GM20000 (cell line): ENCODE measurements around the gene BSN.
"Not testable (repeated sequence)": the region's sequence is repeated elsewhere in the genome, so short reads cannot be mapped to it uniquely, and the experiment has no call there.

Experiments used
- DNase-seq: peaks from one replicate; pipeline ENCODE4 v3.0.0; 2012; ENCODE audit warnings: low spot score
- TF ChIP-seq, protein P1 (sequence below): IDR thresholded peaks from 2 replicates; pipeline ENCODE4 v1.5.1; 2012; ENCODE audit warnings: mild to moderate bottlenecking, control low read depth; ENCODE audit errors: extremely low read depth, missing control alignments

BSN gene

DNA sequence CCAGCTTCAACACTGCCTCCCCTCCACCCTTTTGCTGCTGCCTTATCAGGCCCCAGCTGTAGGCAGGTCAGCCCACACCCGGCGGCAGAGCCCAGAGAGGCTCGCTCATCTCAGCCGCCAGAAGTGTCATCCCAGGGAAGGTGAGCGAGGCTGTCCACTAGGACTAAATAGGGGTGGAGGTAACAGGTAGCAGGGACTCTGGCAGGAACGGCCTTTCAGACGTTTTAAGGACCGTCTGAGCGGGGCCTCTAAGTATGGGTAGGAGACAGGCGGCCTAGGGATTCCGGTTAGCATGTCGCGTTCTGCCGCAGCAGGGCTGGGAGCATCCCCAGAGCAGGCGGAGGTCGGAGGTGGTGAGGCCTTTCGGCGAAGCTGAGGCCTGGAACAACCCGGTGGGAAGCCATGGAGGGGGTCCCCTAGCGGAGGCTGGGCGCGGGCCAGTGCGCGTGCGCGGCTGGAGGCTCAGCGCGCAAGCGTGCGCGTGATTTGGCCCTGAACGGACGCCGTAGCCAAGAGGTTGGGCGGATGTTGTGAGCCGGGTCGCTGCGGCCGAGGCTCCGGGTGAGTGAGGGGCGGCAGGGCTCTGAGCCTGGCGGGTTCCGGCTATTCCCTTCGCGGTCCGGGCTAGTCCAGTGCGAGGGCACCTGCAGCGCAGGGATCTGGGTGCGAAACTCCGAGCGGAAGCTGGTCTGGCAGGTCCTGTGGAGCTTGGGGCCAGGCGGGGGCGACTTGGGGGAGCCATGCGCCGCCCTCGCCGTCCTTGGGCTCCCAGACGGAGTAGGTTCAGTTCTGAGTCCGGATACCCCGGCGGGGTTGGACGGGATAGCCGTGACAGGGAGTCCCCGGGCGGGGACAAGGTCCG lies 135.0 kb downstream of the BSN start, which contains the start of the genes MST1 and RNF123:
MST1 (minus strand) TSS at position 429 of the 862 bp plus-strand sequence. CDS start 783 bp downstream, outside the sequence.
RNF123 (plus strand) TSS at position 512 of the 862 bp plus-strand sequence. CDS start 1,609 bp downstream, outside the sequence.
- TF ChIP-seq, protein P1, sequence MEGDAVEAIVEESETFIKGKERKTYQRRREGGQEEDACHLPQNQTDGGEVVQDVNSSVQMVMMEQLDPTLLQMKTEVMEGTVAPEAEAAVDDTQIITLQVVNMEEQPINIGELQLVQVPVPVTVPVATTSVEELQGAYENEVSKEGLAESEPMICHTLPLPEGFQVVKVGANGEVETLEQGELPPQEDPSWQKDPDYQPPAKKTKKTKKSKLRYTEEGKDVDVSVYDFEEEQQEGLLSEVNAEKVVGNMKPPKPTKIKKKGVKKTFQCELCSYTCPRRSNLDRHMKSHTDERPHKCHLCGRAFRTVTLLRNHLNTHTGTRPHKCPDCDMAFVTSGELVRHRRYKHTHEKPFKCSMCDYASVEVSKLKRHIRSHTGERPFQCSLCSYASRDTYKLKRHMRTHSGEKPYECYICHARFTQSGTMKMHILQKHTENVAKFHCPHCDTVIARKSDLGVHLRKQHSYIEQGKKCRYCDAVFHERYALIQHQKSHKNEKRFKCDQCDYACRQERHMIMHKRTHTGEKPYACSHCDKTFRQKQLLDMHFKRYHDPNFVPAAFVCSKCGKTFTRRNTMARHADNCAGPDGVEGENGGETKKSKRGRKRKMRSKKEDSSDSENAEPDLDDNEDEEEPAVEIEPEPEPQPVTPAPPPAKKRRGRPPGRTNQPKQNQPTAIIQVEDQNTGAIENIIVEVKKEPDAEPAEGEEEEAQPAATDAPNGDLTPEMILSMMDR: no peak
- peak; percentile 93 for DNase-seq

DNA sequence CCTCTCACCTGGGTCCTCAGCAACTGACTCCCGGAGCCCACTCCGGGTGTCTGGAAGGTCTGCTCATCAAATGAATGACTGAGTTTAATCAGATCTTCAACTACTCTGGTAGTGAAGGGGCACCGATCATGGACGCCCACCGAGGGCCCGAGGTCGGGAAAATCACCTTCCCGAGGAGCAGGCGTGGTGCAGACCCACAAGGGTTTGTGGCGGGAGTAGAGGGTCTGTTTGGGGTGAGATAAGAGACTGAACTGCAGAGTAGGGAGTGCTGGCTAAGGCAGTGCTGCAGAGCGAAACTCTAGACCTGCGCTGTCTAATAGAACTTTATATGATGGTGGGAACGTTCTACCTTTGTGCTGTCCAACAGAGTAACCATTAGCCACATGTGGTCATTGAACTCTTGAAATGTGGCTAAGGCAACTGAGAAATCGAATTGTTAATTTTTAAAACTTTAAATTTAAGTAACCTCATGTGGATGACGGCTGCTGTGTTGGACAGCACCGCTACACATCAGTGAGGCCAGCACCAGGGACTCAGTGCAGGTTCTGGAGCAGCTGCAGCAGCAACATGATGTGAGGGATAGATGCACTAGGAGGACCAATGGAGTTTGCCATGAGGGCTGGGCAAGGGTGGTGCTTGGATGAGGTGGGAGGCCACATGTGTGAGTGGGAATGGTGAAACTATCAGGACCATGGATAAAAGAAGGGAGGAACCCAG lies 135.8 kb downstream of the BSN start:
- not testable (repeated sequence) for DNase-seq

DNA sequence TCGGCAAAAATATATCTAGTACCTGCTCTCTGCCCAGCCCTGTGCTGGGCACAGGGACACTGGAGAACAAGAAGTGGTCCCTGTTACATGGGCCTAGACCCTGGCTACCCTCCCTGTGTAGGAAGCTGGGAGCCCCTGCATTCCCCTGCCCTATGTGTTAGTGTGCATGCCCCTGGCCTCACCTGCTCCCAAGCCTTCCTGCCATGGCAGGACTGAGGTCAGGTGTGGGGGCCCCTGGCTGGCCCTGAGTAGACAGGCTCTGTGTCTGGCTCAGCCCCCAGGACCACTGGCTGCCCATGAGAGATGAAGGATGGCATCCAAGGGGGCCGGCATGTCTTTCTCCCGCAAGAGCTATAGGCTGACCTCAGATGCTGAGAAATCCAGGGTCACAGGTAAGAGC lies 136.6 kb downstream of the BSN start:
- not testable (repeated sequence) for DNase-seq

DNA sequence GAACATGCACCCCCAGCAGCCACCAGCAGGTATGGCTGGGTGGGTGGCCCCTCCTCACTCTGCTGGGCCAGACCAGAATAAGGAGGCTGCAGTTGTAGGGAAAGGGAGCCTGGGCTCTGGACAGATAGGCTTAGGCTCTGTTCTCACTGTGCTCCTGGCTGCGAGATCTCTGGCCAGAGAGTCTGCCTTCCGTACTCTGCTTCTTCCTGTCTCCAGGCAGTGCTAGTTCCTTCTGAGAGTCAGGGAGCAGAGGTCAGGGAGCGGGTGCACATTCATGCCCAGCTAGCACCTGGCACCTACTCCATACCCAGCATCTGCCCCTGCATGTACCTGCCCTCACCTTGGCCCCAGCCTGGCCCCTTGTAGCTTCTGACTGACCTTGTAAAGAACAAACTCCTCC lies 137.2 kb downstream of the BSN start:
- not testable (repeated sequence) for DNase-seq

DNA sequence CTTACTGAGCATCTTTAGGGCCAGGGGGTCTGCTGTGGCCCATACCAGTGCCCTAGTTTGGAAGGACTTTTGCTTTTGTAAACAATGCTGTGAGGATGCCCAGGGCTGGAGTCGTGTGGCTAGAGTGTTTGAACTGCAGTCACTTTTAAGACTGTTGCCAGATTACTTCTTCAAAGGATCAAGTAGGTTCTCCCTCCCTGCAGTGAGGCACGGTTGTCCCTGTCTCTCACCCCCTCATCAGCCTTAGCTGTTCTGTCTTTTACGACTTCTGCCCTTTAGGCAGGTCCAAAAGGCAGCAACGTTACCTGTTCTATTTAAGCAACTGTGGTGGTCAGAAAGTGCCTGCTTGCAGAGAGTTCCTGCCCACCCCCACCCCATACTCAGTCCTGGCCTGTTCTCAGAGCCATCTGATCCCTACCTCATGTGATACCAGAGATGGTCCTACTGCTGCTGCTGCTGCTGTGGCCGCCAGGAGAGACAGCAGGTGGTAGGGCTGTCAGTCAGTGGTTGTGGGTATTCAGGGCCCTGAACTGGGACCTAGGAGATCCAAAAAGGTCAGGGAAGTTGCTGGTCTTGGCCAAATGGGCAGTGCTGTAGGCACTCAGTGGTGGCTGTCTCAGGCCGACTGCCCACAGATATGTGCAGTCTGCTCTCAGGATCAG lies 140.3 kb downstream of the BSN start:
- DNase-seq: not testable (repeated sequence)

DNA sequence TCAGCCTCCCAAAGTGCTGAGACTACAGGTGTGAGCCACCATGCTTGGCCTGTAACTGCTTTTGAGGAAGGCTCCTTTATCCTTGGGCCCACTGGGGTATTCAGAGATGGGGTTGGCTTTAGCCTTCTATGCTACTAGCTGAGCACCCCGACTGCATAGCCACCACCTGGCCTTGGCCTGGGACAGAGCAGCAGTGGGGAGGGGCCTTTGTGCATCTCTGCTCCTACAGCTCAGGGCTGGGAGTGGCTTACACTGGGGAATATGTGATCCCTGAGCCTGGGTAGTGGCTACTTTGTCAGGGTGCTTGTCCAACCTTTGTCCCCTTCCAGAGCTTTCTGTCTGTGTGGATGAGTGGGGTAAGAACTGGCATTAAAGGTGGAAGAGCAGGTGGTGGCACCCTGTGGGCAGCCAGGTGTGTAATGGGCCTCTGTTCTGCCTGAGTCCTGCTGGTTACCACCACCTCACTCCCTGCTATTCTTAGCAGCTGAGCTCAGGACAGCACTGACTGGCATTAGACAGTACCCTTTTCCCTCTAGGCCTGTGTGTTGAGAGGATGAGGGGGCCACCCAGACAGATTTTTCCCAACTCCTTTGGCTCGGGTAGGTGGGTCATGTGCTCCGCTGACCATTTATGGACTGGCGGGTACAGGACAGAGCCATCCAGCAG lies 141.2 kb downstream of the BSN start:
- DNase-seq: not testable (repeated sequence)

DNA sequence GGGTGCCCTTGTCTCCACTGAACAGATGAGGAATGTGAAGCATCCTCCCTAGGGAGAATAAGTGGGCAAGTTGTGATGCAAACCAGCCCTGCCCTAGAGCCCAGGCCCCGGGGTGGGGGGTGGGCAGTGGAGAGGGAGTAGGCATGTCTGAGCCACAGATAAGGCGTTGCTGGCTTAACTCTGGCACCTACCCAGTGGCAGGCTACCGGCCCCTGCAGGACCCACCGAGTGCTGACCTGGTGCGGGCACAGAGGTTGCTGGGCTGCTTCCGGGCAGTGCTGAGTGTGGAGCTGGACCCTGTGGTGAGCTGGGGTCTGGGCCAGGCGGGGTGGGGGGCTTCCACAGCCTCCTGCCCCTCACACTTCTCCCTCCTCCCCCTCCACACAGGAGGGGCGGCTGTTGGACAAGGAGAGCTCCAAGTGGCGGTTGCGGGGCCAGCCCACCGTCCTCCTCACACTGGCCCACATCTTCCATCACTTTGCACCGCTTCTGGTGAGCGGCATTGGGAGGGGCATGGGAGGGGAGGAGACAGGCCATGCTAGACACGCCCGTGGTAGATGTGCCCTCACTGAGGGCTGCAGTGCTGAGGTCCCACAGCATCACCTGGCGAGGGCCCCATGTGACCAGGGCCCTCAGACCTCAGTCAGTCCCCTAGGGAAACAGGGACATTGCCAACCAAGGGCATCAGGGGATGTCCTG lies 145.2 kb downstream of the BSN start:
- TF ChIP-seq, protein P1: no peak
- DNase-seq: no peak

DNA sequence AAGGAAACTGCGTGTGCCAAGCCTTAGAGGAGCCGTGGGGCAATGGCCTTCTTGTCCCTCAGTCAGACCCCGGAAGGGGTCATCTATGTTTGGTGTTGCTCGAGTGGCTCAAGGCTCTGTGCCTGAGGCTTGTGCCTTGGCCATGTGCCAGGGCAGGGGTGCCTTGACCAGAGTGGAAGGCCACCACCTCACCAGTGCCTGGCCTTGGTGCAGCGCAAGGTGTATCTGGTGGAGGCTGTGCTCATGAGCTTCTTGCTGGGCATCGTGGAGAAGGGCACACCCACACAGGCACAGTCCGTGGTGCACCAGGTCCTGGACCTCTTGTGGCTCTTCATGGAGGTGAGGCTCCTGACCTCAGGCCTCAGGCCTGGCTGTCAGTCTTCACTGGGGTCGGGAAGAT lies 145.7 kb downstream of the BSN start:
- no peak for DNase-seq
- TF ChIP-seq, protein P1: no peak

DNA sequence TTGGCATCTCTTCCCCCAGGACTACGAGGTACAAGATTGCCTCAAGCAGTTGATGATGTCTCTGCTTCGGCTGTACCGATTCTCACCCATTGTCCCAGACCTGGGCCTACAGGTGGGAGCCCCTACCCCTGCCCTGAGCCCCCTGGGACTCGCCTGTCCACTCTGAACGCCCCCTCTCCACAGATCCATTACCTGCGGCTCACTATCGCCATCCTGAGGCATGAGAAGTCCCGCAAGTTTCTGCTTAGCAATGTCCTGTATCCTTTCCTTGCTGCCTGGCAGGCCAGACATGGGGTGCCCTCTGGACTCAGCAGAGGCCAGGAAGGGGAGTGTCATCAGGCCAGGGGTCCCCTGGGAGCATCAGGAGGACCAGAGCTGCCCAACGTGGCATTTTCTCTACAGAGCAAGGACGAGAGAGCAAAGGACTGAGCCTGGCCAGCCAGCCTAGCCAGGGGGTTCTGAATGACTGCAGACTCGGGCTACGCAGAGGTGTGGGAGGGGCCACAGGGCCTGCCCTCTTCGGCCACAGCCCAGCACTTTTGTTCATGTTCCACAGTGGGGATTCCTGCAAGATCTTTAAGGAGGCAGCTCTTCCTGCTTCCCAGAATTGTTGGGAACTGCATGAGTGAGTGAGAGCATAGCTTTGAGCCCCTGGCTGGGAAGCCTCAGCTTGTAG lies 146.3 kb downstream of the BSN start:
- DNase-seq: no peak
- TF ChIP-seq, protein P1: no peak
